ENCODE measurements around the gene GSTK1. TPM values are rescaled to one million over a fixed set of nuclear protein-coding genes. Genes with fewer than 3 reads are reported as not detected.
A peak's percentile ranks its signal among the peaks of the same experiment; 100 is the strongest.

Gene GSTK1
- polyA plus RNA-seq, 1 donor from 2014 or later = 12.8 TPM

DNA sequence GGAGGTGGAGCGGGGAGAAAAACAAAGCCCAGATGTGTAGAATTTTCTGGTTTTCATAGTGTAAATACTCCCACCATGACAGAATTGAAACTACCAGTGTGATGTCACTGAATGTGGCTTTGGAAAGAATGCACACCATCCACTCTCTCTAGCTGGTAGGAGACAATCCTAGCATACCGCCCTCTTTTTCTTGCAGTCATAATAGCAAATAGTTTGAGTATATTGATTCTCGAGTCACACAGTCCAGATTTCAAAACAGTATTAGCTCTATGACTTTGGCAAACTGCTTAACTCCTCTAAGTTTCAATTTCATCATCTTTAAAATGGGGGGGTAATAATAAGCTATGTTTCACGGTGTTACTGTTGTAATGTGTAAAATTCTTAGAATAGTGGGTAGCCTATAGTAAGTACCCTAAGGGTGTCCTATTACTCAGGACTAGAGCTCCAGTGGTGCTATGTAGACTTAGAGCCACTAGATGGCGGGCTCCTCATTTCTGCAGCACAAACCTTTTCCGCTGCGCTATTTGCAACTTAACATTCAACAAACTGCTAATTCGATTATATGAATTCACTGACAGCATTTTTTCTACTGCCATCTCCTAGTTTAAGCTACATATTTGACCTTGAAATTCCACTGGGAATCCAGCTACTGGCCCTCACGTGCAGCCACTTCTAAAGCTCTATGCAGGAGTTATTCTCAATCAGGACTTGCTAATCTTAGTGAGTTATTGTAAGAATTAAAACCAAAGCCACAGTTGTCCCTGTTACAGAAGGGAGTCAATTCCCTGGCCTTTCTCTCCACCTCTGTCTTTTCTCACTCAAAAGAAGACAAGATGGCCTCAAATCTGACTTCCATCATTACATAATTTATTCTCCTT, 22.7 kb upstream of the GSTK1 start:
- H3K4me2 ChIP-seq (ENCODE audit: low read length) = no peak overlapping the region
- H3K36me3 ChIP-seq (ENCODE audit: insufficient read depth, low read length) = no peaks in the 10 kb centered on the region
- H3K9me2 ChIP-seq (ENCODE audit: insufficient read depth, low read length) = no peaks in the 10 kb centered on the region
- H3K9me3 ChIP-seq (ENCODE audit: low read length) = peaks cover 4% of the 10 kb centered on the region
- no peaks in the 10 kb centered on the region for H4K20me1 ChIP-seq (ENCODE audit: insufficient read depth)
- no peak overlapping the region for H3K27ac ChIP-seq (ENCODE audit: low read length)
- no peak overlapping the region for H3K9ac ChIP-seq (ENCODE audit: low read length)
- no peaks in the 10 kb centered on the region for H3K27me3 ChIP-seq (ENCODE audit: insufficient read depth, low read depth, low read length)
- H3F3A ChIP-seq (ENCODE audit: insufficient read depth, low read length, poor library complexity, severe bottlenecking) = no peaks in the 10 kb centered on the region
- H2AFZ ChIP-seq (ENCODE audit: low read depth, low read length) = no peak overlapping the region
- TF ChIP-seq, protein P1, sequence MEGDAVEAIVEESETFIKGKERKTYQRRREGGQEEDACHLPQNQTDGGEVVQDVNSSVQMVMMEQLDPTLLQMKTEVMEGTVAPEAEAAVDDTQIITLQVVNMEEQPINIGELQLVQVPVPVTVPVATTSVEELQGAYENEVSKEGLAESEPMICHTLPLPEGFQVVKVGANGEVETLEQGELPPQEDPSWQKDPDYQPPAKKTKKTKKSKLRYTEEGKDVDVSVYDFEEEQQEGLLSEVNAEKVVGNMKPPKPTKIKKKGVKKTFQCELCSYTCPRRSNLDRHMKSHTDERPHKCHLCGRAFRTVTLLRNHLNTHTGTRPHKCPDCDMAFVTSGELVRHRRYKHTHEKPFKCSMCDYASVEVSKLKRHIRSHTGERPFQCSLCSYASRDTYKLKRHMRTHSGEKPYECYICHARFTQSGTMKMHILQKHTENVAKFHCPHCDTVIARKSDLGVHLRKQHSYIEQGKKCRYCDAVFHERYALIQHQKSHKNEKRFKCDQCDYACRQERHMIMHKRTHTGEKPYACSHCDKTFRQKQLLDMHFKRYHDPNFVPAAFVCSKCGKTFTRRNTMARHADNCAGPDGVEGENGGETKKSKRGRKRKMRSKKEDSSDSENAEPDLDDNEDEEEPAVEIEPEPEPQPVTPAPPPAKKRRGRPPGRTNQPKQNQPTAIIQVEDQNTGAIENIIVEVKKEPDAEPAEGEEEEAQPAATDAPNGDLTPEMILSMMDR (IDR thresholded peaks at IDR 0.05; ENCODE audit: poor library complexity, severe bottlenecking) = peak; percentile 93
- TF ChIP-seq MXI1 (conservative IDR thresholded peaks at IDR 0.05; ENCODE audit: poor library complexity, severe bottlenecking) = peak; percentile 28
- peak; percentile 93 for TF ChIP-seq SMC3 (conservative IDR thresholded peaks at IDR 0.05; ENCODE audit: poor library complexity)
- no peak for TF ChIP-seq EZH2 (IDR thresholded peaks at IDR 0.05; ENCODE audit: borderline replicate concordance, insufficient read depth, low read length, poor library complexity, severe bottlenecking)
- TF ChIP-seq RAD21 (conservative IDR thresholded peaks at IDR 0.05) = peak; percentile 93
- H3K79me2 ChIP-seq (replicated peaks; ENCODE audit: insufficient read depth, low read length) = no peaks in the 10 kb centered on the region
- no peak overlapping the region for H3K4me3 ChIP-seq (ENCODE audit: low read length)

DNA sequence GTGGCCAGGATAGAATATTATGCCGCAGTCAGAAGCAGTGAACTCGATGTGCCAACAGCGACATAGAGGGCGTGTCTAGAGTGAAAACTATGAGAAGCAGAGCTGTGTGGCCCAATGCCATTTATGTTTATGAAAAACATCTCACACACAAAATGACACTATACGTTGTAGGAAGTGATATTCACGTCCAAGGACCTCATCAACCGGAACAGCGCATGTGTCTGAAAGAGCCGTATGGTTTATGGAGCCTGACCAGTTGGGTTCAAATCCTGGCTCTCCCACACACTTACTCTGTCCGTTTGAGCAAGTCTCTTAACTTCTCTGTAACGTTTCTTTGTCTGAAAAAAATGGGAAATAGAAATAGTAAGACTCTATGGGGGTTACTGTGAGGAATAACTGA, 20.9 kb upstream of the GSTK1 start:
- H3K9me2 ChIP-seq (ENCODE audit: insufficient read depth, low read length) = no peaks in the 10 kb centered on the region
- no peak overlapping the region for H3K27ac ChIP-seq (ENCODE audit: low read length)
- no peaks in the 10 kb centered on the region for H3K79me2 ChIP-seq (replicated peaks; ENCODE audit: insufficient read depth, low read length)
- H3K27me3 ChIP-seq (ENCODE audit: insufficient read depth, low read depth, low read length) = no peaks in the 10 kb centered on the region
- no peaks in the 10 kb centered on the region for H3F3A ChIP-seq (ENCODE audit: insufficient read depth, low read length, poor library complexity, severe bottlenecking)
- H3K4me2 ChIP-seq (ENCODE audit: low read length) = no peak overlapping the region
- no peaks in the 10 kb centered on the region for H3K9me3 ChIP-seq (ENCODE audit: low read length)
- TF ChIP-seq, protein P2, sequence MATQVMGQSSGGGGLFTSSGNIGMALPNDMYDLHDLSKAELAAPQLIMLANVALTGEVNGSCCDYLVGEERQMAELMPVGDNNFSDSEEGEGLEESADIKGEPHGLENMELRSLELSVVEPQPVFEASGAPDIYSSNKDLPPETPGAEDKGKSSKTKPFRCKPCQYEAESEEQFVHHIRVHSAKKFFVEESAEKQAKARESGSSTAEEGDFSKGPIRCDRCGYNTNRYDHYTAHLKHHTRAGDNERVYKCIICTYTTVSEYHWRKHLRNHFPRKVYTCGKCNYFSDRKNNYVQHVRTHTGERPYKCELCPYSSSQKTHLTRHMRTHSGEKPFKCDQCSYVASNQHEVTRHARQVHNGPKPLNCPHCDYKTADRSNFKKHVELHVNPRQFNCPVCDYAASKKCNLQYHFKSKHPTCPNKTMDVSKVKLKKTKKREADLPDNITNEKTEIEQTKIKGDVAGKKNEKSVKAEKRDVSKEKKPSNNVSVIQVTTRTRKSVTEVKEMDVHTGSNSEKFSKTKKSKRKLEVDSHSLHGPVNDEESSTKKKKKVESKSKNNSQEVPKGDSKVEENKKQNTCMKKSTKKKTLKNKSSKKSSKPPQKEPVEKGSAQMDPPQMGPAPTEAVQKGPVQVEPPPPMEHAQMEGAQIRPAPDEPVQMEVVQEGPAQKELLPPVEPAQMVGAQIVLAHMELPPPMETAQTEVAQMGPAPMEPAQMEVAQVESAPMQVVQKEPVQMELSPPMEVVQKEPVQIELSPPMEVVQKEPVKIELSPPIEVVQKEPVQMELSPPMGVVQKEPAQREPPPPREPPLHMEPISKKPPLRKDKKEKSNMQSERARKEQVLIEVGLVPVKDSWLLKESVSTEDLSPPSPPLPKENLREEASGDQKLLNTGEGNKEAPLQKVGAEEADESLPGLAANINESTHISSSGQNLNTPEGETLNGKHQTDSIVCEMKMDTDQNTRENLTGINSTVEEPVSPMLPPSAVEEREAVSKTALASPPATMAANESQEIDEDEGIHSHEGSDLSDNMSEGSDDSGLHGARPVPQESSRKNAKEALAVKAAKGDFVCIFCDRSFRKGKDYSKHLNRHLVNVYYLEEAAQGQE (IDR thresholded peaks at IDR 0.05; ENCODE audit: borderline replicate concordance) = no peak
- no peak for TF ChIP-seq EP300 (conservative IDR thresholded peaks at IDR 0.05; ENCODE audit: poor library complexity, severe bottlenecking)
- no peak for TF ChIP-seq POLR2AphosphoS5 (IDR thresholded peaks at IDR 0.05)
- no peak for TF ChIP-seq SMC3 (conservative IDR thresholded peaks at IDR 0.05; ENCODE audit: poor library complexity)
- no peak for TF ChIP-seq RAD21 (conservative IDR thresholded peaks at IDR 0.05)
- TF ChIP-seq, protein P1 (IDR thresholded peaks at IDR 0.05; ENCODE audit: poor library complexity, severe bottlenecking) = no peak
- no peak for TF ChIP-seq TAF1 (IDR thresholded peaks at IDR 0.05; ENCODE audit: low read depth)
- no peak for TF ChIP-seq EZH2 (IDR thresholded peaks at IDR 0.05; ENCODE audit: borderline replicate concordance, insufficient read depth, low read length, poor library complexity, severe bottlenecking)
- no peak for TF ChIP-seq MXI1 (conservative IDR thresholded peaks at IDR 0.05; ENCODE audit: poor library complexity, severe bottlenecking)
- H3K9ac ChIP-seq (ENCODE audit: low read length) = no peak overlapping the region
- no peak overlapping the region for H2AFZ ChIP-seq (ENCODE audit: low read depth, low read length)
- H3K4me3 ChIP-seq (ENCODE audit: low read length) = no peak overlapping the region
- no peaks in the 10 kb centered on the region for H4K20me1 ChIP-seq (ENCODE audit: insufficient read depth)
- no peaks in the 10 kb centered on the region for H3K36me3 ChIP-seq (ENCODE audit: insufficient read depth, low read length)

Data from neural cell (in vitro differentiated cells).